ENCODE data around the gene XXYLT1. TPM values are rescaled to one million over a fixed set of nuclear protein-coding genes. Genes with fewer than 3 reads are reported as not detected.

Gene XXYLT1
- total and polyA plus RNA-seq, 2 of the 4 experiments (the other 2 are of a cell fraction) = 14.7 to 18.1 TPM

DNA sequence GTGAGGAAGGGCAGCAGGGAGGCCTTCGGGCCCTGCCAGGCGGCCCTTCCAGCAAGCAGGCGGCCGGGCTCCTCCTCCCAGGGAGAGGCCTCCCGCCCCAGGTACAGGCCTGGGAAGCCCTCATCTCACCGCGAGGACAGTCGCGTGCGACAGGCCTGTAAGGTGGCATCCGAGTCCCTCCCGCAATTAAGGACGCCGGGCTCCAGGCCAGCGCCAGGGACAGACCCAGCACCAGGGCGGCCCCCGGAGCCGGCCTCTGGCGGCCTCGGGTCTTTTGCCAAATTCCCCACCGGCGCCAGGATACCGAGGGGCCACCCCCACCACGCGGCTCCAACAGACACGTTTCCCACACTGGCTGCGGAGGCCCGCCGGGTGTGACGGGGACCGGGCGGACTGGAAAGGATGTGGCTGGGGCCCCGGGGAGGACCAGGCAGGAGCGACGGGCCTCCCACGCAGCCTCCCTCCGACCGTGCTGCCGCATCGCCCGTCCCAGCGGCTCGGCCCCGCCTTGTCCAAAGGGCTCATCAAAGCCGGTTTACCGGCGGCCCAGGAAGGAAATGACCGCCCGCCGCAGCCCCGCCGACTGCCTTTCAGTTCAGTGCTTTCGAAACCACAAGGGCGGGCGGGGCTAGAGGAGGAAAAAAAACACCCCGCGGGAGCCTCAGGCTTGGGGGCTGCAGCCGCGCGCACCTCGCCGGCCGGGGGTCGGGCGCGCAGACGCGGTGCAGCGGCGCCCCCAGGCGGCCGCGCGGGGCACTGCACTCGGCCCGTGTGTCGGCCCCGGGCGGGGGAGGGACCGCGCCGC, 11.3 kb downstream of the XXYLT1 start (continued):
- TF ChIP-seq, protein P1, sequence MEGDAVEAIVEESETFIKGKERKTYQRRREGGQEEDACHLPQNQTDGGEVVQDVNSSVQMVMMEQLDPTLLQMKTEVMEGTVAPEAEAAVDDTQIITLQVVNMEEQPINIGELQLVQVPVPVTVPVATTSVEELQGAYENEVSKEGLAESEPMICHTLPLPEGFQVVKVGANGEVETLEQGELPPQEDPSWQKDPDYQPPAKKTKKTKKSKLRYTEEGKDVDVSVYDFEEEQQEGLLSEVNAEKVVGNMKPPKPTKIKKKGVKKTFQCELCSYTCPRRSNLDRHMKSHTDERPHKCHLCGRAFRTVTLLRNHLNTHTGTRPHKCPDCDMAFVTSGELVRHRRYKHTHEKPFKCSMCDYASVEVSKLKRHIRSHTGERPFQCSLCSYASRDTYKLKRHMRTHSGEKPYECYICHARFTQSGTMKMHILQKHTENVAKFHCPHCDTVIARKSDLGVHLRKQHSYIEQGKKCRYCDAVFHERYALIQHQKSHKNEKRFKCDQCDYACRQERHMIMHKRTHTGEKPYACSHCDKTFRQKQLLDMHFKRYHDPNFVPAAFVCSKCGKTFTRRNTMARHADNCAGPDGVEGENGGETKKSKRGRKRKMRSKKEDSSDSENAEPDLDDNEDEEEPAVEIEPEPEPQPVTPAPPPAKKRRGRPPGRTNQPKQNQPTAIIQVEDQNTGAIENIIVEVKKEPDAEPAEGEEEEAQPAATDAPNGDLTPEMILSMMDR (conservative IDR thresholded peaks at IDR 0.05; ENCODE audit: low read depth, low read length) = peak; percentile 94
- TF ChIP-seq CHD1 (IDR thresholded peaks at IDR 0.05; ENCODE audit: low read depth, low read length) = no peak
- no peak for TF ChIP-seq MAFK (IDR thresholded peaks at IDR 0.05; ENCODE audit: low read depth, low read length)
- no peak for TF ChIP-seq RFX5 (IDR thresholded peaks at IDR 0.05; ENCODE audit: low read depth, low read length)
- TF ChIP-seq RCOR1 (IDR thresholded peaks at IDR 0.05; ENCODE audit: insufficient replicate concordance, low read length) = no peak
- no peak for TF ChIP-seq NFE2L2 (IDR thresholded peaks at IDR 0.05; ENCODE audit: low read depth, low read length)
- TF ChIP-seq CEBPB (IDR thresholded peaks at IDR 0.05; ENCODE audit: low read depth, low read length) = peak; percentile 58; the same call in 1 of the 2 replicates
- TF ChIP-seq BHLHE40 (IDR thresholded peaks at IDR 0.05; ENCODE audit: low read depth, low read length) = no peak

Data from IMR-90 (cell line).